Measurements from ENCODE around the gene CACNA2D2.

The CACNA2D2 gene

DNA sequence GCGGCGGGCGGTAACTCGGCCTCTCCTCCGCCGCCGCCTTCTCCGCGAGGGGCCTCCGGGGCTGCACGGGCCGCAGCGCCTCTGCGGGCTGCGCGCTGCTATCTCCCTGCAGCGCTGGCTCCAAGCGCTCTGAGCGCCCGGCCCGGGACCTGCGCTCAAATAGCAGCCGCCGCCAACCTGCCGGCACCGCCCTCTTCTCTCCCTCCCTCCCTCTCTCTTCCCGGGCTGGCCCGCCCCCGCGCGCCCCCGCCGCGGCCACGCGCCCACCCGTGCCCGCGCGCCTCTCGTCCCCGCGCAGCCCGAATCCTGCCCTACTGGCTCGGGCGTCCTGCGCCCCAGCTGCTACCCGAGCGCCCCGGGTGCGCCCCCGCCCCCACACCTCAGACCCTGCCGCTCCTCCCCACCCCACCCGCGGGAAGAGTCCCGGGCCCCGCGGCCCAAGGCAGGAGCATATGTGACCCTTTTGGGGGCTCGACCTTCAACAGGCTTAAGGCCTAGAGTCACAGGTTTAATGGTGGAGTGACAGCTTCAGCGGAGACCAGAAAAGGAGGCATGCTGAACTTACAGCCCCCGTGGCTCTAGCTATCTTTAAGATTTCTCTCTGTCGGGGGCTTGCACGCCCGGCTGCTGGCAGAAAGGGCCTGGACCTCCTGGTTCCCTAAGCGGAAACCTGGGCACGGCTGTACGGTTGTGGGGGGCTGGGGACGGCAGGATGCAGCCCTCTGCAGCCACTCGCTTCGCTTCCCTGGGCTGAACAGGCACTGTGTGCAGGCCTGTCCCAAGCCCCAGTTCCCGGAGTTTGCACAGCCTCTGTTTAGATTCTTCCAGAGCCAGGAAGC lies at the start of gene CACNA2D2:
Gene CACNA2D2 (minus strand): TSS at position 131 of the 839 bp plus-strand sequence. CDS start 211 bp downstream, outside the sequence.
- peak; percentile 59 for DNase-seq (ENCODE audit: low spot score)

DNA sequence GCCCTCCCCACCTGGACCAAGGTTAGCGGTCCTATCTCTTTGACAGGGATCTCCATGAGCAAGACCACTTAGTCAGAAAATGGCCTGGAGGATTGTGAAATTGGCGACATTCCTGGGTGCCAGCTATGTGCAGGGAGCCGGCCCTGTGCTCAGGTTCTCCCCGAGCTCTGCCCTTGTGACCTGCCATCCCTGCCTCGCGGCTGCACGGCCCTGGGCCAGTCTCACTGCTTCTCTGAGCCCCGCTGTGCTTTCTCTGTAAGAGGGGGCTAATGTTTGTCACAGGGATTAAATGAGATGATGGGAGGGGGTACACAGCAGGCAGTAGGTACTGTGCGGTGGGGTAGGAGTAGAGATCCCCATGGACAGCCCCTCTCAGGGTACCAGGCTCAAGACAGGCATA lies 49.2 kb upstream of the CACNA2D2 start:
- TF ChIP-seq, protein P1, sequence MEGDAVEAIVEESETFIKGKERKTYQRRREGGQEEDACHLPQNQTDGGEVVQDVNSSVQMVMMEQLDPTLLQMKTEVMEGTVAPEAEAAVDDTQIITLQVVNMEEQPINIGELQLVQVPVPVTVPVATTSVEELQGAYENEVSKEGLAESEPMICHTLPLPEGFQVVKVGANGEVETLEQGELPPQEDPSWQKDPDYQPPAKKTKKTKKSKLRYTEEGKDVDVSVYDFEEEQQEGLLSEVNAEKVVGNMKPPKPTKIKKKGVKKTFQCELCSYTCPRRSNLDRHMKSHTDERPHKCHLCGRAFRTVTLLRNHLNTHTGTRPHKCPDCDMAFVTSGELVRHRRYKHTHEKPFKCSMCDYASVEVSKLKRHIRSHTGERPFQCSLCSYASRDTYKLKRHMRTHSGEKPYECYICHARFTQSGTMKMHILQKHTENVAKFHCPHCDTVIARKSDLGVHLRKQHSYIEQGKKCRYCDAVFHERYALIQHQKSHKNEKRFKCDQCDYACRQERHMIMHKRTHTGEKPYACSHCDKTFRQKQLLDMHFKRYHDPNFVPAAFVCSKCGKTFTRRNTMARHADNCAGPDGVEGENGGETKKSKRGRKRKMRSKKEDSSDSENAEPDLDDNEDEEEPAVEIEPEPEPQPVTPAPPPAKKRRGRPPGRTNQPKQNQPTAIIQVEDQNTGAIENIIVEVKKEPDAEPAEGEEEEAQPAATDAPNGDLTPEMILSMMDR (IDR thresholded peaks at IDR 0.05; ENCODE audit: borderline replicate concordance, control extremely low read depth, extremely low read depth, insufficient read depth, missing control alignments) = no peak
- no peak for DNase-seq (ENCODE audit: low spot score)
- in situ Hi-C loops (cut with MboI; ENCODE audit: low sequenced_read_pairs, unreplicated experiment) = no loop called here

More for the DNA sequence above, at the start of gene CACNA2D2:
- in situ Hi-C loops (cut with MboI; ENCODE audit: low sequenced_read_pairs, unreplicated experiment) = no loop called here
- TF ChIP-seq, protein P1 (IDR thresholded peaks at IDR 0.05; ENCODE audit: borderline replicate concordance, control extremely low read depth, extremely low read depth, insufficient read depth, missing control alignments) = no peak

DNA sequence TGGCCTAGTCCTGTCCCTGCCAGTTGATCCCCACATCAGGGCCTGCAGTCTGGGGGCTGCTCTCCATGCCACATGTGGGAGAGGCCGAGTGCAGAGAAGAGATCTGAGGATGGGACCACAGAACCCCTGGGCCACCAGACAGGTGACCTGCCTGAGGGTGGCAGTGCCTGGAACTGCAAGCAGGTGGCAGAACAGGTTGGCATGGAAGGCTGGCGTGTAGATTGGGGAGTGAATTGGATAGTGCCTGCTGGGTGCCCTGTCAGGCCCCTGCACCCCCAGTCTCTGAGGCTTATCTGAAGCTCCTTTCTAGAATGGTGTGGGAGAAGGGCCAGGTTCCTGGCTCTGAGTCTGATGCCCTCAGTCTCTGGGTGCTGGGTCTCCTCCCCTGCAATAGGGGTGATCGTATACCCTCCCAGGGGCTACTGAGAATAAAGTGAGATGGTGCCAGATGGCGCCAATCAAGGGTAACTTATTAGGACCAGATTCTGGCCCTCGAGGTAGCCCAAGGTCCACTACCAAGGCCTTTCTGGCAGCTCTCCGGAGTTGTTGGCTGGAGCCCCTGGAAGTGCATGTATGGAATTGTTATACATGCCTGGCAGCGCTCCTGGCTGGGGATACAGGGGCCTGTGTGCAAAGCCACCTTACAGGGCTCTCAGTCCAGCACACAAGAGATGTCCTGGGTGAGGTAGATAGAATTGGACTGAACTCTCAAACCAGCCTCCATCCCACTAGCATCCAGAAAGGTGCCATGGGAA lies 48.4 kb upstream of the CACNA2D2 start:
- TF ChIP-seq, protein P1 (IDR thresholded peaks at IDR 0.05; ENCODE audit: borderline replicate concordance, control extremely low read depth, extremely low read depth, insufficient read depth, missing control alignments) = no peak
- no peak for DNase-seq (ENCODE audit: low spot score)
- in situ Hi-C loops (cut with MboI; ENCODE audit: low sequenced_read_pairs, unreplicated experiment) = no loop called here

DNA sequence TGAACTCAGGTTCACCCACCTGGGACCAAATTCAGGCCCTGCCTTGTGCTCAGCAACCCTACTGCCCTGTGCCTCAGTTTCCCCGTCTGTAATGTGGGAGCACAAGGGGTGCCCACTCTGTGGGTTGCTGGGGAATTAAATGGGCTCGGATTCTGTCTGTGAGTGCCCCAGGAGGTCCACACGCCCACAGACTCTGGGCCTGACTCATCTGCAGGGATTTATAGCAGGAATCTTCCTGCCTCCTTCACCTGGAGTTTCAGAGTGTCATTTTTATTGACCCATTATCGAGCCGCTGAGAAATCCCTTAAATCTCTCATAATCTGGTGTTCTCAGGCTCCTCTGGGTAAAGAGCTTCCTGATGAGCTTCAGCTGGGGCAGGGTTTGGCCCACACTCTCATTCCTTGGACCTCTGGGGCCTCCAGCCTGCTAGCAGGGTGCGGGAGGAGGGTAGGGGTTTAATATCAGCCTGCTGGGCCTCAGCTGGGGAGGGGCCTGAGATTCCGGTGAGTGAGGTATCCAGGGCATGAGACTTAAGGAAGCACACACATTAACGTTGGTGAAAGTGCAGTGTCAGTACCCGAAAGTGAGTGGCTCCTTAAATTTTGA lies 47.7 kb upstream of the CACNA2D2 start:
- TF ChIP-seq, protein P1 (IDR thresholded peaks at IDR 0.05; ENCODE audit: borderline replicate concordance, control extremely low read depth, extremely low read depth, insufficient read depth, missing control alignments) = no peak
- in situ Hi-C loops (cut with MboI; ENCODE audit: low sequenced_read_pairs, unreplicated experiment) = no loop called here
- DNase-seq (ENCODE audit: low spot score) = no peak

DNA sequence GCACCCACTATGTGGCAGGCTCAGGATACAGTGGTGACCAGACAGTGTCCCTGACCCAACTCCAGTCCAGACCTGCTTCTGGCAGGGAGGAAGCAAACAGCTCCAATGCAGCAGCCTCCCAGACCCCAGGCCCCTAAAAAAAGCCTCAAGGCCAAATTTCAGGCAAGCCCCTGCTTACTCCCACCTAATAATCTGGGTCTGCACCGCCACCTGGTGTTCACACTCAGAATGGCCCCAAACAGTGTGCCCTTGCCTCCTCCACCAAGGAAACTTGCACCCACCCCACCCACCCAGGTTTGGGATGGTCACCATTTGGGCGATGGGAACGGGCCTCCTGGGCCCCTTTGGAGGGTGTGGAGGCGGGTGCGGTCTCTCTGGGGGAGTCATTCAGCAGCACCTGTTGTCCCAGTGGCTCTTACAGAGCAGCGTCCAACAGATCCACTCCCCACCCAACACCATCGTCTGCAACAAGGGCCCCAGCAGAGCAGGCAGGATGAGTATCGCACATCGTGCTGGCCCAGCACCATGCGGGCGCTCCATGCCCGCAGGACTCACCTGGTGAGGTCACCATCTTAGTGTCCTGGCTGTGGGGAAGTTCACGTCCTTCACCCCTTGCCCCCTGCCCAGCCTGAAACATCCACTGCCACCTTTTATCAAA lies 46.8 kb upstream of the CACNA2D2 start:
- in situ Hi-C loops (cut with MboI; ENCODE audit: low sequenced_read_pairs, unreplicated experiment) = no loop called here
- DNase-seq (ENCODE audit: low spot score) = peak; percentile 86
- TF ChIP-seq, protein P1 (IDR thresholded peaks at IDR 0.05; ENCODE audit: borderline replicate concordance, control extremely low read depth, extremely low read depth, insufficient read depth, missing control alignments) = peak; percentile 68

DNA sequence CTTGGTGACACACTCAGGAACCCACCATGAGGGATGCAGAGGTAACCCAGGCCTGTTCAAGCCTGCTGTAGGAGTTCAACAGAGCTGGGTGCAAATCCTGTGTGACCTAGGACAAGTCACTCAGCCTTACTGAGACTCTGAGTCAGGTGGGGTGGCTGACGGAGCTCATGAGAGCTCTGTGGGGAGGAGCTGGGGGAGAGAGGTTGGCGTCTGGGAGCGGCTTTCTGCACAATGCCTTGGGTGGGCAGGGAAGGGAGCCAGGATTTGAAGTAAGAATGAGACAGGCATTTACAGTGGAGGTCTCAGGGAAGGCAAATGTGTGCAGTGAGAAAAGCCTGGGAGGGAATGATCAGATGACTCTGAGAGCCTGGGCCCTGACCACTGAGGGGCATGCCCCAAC lies 45.8 kb upstream of the CACNA2D2 start:
- TF ChIP-seq, protein P1 (IDR thresholded peaks at IDR 0.05; ENCODE audit: borderline replicate concordance, control extremely low read depth, extremely low read depth, insufficient read depth, missing control alignments) = no peak
- no peak for DNase-seq (ENCODE audit: low spot score)
- in situ Hi-C loops (cut with MboI; ENCODE audit: low sequenced_read_pairs, unreplicated experiment) = no loop called here
